GM18519 (cell line): ENCODE data around the gene PGAM2.

Experiments used
- ATAC-seq: cut with Tn5 transposase; IDR thresholded peaks from one replicate; pipeline ENCODE4 v1.9.1; 2021; ENCODE audit warnings: mild to moderate bottlenecking, moderate library complexity; ENCODE audit not compliant: unreplicated experiment, low FRiP score

The PGAM2 gene

GRCh38 chr7:44065431-44066110 is at the start of gene PGAM2:
Gene PGAM2, minus strand, starts transcription at chr7:44065567. Its CDS starts 38 bp downstream, at chr7:44065529.
- no peak for ATAC-seq

GRCh38 chr7:44114586-44115310 is 49.4 kb upstream of the PGAM2 start:
- no peak for ATAC-seq

GRCh38 chr7:44113764-44114354 is 48.5 kb upstream of the PGAM2 start:
- ATAC-seq: no peak

- no peak for ATAC-seq
These were observed 47.8 kb upstream of the PGAM2 start for GRCh38 chr7:44112997-44113763.

- ATAC-seq: no peak
These were observed 47.0 kb upstream of the PGAM2 start for GRCh38 chr7:44112231-44112996.

GRCh38 chr7:44111761-44112160 is 46.4 kb upstream of the PGAM2 start:
- ATAC-seq: no peak

- ATAC-seq: no peak
These were observed 45.6 kb upstream of the PGAM2 start for GRCh38 chr7:44110719-44111635.

- no peak for ATAC-seq
These were observed 44.6 kb upstream of the PGAM2 start for GRCh38 chr7:44109991-44110390.

GRCh38 chr7:44108768-44109750 is 43.7 kb upstream of the PGAM2 start:
- ATAC-seq: no peak

- ATAC-seq: no peak
These were observed 42.8 kb upstream of the PGAM2 start for GRCh38 chr7:44107961-44108767.

GRCh38 chr7:44107116-44107960 is 42.0 kb upstream of the PGAM2 start:
- no peak for ATAC-seq

- no peak for ATAC-seq
These were observed 41.1 kb upstream of the PGAM2 start for GRCh38 chr7:44106311-44107065.

GRCh38 chr7:44105832-44106231 is 40.5 kb upstream of the PGAM2 start:
- ATAC-seq: no peak

- ATAC-seq: no peak
These were observed 39.7 kb upstream of the PGAM2 start for GRCh38 chr7:44104860-44105771.
